ENCODE results near the gene POLL.

POLL gene

DNA sequence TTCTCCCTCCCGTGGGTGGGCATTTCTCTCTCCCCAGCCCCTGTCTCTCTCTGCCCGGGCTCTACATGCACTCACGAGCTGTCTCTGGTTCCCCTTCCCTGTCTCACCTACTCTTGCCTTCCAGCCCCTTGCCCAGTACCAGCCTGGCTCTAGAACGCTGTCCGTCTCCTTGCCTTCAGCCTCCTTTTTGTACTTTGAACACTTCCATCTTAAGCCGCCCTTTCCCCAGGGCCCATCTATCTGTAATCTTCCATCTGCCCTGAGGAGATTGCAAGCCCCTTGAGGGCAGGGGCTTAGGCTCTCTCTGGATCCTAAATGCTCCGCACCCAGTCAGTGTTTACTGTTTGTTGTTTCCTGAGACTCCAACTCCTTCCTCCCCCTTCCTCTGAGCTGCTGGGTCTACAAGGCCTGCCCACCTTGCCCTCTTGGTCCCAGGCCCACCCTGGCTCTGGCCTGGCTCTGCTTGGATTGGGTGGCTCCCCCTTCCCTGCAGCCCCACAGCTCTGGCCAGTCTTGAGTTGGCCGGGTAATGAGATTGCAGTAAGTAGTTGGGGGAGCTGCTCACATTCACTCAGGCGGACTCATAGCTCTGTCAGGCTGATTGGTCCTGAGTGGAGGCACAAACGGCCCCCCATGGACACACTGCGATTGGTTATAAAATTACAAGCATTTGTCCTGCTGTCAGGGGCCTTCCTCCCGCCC is 28.3 kb downstream of the POLL start:
- DNase-seq, result no peak

GRCh38 chr10:101558671-101559595 is 29.1 kb downstream of the POLL start:
- DNase-seq, result no peak

- DNase-seq, result no peak
Measured at GRCh38 chr10:101558204-101558603, 29.9 kb downstream of the POLL start.

DNA sequence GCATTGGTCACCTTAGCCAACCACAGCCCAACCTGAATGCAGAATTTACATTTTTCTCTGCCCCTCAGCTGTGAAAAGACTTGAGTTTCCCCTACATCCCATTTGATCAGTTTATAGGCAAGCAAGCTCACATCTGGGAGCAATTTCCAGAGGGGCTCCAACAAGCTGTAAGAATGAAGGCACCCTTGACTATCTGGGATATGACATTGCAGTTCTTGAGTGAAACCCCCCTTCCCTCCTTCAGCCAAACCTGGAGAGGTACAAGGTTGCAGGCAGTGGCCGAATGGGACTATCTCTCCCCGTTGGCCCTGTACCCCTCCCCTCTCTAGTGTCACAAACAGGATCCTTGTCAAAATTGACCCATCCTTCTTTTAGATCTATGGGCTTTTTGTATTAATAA is 30.5 kb downstream of the POLL start:
- no peak for DNase-seq

- DNase-seq, result no peak
Measured at GRCh38 chr10:101552442-101552841, 35.6 kb downstream of the POLL start.

GRCh38 chr10:101550965-101551364 is 37.1 kb downstream of the POLL start:
- no peak for DNase-seq

DNA sequence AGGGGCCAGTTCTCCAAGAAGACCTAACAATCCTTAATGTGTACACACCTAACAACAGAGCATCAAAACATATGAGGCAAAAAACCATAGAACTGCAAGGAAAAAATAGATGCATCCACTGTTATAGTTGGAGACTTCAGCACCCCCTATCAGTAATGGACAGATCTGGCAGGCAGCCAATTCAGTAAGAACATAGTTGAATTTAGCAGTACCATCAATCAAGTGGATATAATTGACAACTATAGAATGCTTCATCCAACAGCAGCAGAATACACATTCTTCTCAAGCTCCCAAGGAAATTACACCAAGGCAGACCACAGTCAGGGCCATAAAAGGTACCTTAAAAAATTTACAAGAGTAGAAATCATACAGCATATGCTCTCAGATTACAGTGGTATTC is 42.2 kb downstream of the POLL start:
- peak; percentile 12 for DNase-seq

DNA sequence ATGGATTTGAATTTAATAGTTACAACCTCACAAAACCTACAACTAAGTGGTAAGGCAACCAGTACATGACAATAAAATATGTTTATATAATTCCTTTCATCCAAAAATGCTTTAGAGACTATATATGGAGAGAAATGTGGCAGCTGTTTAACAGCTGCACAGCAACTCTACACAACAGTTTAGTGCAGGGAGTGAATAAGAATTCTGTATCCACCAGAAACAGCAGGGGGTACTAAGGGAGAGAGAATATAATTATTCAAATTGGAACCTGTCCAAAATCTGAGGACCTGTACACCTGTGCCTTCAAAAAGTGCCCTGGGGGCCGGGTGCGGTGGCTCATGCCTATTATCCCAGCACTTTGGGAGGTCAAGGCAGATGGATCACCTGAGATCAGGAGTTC is 49.6 kb downstream of the POLL start:
- no peak for DNase-seq

DNA sequence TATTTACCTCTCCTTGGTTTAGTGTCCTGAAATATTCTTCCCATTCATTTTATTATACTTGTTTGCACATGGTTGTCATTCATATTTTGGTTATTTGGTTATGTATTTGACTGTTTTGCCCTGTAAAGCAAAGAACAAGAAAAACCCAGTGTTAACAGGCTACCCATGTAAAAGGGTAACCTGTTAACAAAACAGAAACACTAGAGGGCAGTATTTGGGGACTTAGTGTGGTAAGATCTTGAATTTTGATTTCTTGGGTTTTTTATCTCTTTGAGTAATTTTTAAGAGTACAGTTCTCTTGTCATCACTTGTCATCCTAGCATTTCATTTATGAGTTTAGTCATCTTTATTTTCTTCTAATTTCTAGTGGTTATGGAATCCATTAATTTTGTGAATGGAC is 51.3 kb downstream of the POLL start:
- peak; percentile 38 for DNase-seq

DNA sequence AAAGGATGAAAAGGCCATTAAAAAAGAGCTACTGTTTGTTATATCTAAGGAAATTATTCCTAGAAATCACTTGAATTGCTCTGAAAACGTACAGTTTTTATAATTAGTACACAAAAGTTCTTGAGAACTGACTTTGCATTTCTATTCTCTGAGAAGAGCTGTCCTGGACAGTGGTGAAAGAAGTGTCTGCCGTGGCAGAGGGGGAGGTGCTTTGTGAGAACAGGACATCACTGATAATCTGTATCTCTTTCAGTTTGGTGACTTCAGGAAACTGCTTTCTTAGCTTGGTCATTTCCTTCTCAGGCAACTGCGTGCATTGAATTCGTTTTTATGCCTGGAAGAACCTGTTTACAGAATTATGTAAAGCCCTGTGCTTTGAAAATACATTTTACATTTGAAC is 52.1 kb downstream of the POLL start:
- DNase-seq, result no peak

DNA sequence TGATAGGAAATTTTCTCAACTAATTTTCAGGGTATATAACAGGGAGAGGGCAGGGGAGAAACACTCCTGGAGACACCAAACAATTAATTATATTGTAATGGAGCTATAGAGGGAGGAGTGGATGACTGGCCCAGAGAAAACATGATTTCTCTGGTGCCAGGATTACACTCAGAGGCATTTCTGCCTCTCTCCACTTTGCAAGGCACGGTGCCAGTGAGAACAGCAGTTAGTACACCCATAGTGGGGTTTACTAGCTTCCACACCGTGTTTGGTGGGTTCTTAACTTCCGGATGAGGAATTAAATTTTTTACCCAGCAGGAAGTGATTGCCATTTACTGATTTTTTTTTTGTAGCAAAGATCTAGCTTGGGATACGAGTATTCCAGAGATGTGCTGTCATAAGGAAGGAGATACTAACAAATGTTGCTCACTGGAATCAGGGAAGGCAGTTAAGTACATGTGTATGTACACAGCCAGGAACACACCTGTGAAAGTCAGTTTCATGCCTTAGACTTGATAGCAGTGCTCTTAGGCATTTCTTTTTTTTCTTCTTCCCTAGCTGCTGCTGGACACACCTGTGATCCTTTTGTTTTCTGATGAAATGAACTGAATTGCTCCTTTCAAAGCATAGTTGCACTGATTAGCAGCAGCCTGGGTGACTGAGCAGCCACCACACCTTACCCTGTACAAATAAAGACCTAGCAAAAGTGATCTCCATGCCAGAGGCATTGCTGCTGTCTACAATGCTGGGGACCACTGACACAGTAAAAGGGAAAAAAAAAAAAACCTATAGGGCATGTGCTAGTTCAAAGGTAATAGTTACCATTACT is 58.1 kb downstream of the POLL start:
- DNase-seq, result no peak

DNA sequence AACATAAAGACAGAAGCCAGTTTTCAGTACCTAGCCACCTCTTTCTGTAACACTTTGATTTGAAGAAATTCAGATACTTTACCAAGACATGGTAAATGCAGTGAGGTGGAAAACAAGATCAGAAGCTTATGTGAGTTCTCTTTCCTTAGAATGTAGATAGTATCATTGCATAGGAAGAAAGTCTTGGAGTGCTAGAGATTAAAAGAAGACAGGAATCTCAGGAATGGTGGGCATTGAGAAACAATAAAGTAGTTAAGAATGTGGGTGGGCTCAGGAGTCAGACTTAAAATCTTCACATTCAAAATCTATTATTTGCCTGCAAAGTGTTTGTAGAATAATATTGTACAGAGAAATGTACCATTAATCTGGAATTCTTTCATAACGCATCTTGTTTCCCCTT is 58.9 kb downstream of the POLL start:
- no peak for DNase-seq

Measured in RPMI8226 (cell line).